ENCODE results near the gene FDXR.

FDXR gene

GRCh38 chr17:74832421-74832820, 40.4 kb downstream of the FDXR start:
- DNase-seq = no peak

GRCh38 chr17:74831444-74832146, 41.2 kb downstream of the FDXR start:
- no peak for DNase-seq

- DNase-seq = no peak
Measured at GRCh38 chr17:74830861-74831260, 41.9 kb downstream of the FDXR start.

GRCh38 chr17:74827800-74828199, 45.0 kb downstream of the FDXR start:
- no peak for DNase-seq

GRCh38 chr17:74825952-74826719, 46.7 kb downstream of the FDXR start:
- DNase-seq = no peak

- DNase-seq = no peak
Measured at GRCh38 chr17:74824961-74825627, 47.7 kb downstream of the FDXR start.

- no peak for DNase-seq
Measured at GRCh38 chr17:74822939-74823367, 49.8 kb downstream of the FDXR start.

- DNase-seq = no peak
Measured at GRCh38 chr17:74822335-74822938, 50.4 kb downstream of the FDXR start.

GRCh38 chr17:74821655-74822334, 51.0 kb downstream of the FDXR start:
- no peak for DNase-seq

GRCh38 chr17:74819801-74820436, 52.9 kb downstream of the FDXR start:
- DNase-seq = no peak

- no peak for DNase-seq
Measured at GRCh38 chr17:74818291-74818938, 54.4 kb downstream of the FDXR start.

GRCh38 chr17:74816905-74817620, 55.7 kb downstream of the FDXR start:
- DNase-seq = no peak

GRCh38 chr17:74815550-74816370, 57.0 kb downstream of the FDXR start:
- DNase-seq = no peak

- no peak for DNase-seq
Measured at GRCh38 chr17:74815067-74815466, 57.7 kb downstream of the FDXR start.

GRCh38 chr17:74814453-74814852, 58.3 kb downstream of the FDXR start:
- no peak for DNase-seq

Measured in inflammatory macrophage treated with lipopolysaccharide for 4 hours (primary cell).